Measurements from ENCODE around the gene ARMH3.

DNA sequence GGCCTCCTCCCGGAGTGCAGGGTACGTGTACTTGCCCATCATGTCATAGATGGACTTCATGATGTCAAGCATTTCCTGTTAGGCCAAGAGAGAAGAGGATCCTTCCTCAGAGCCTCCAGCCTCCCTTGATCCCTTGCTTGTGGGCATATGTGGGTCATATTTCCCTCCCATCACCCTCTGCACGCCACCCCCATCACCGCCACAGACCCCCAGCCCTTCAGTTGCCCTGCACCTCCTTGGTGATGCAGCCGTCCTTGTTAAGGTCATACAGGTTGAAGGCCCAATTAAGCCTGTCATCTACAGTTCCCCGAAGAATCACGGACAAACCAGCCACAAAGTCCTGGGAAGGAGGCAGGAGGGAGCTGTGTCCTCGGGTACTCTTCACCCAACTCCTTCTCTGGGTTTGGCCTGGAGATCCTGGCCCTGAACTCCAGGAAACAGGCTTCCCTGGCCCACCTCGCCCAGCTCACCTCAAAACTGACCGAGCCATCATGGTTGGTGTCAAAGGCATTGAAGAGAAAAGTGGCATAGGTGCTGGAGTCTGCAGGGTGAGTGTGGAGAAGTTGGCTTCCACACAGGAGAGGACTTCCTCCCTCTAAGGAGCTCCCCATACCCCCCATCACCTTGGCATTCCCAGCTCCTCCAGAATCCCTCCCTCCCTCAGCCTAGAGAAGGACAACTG lies 227.9 kb downstream of the ARMH3 start:
- TF ChIP-seq GATA2 (IDR thresholded peaks at IDR 0.05; ENCODE audit: low read depth, low read length) (no peak), GATA3 (IDR thresholded peaks at IDR 0.05; ENCODE audit: low read depth, low read length) (no peak)

All from SH-SY5Y (cell line).